ENCODE measurements around the gene PRODH.
"Not testable (repeated sequence)": the region's sequence is repeated elsewhere in the genome, so short reads cannot be mapped to it uniquely, and the experiment has no call there.

PRODH gene, protein sequence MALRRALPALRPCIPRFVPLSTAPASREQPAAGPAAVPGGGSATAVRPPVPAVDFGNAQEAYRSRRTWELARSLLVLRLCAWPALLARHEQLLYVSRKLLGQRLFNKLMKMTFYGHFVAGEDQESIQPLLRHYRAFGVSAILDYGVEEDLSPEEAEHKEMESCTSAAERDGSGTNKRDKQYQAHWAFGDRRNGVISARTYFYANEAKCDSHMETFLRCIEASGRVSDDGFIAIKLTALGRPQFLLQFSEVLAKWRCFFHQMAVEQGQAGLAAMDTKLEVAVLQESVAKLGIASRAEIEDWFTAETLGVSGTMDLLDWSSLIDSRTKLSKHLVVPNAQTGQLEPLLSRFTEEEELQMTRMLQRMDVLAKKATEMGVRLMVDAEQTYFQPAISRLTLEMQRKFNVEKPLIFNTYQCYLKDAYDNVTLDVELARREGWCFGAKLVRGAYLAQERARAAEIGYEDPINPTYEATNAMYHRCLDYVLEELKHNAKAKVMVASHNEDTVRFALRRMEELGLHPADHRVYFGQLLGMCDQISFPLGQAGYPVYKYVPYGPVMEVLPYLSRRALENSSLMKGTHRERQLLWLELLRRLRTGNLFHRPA

DNA sequence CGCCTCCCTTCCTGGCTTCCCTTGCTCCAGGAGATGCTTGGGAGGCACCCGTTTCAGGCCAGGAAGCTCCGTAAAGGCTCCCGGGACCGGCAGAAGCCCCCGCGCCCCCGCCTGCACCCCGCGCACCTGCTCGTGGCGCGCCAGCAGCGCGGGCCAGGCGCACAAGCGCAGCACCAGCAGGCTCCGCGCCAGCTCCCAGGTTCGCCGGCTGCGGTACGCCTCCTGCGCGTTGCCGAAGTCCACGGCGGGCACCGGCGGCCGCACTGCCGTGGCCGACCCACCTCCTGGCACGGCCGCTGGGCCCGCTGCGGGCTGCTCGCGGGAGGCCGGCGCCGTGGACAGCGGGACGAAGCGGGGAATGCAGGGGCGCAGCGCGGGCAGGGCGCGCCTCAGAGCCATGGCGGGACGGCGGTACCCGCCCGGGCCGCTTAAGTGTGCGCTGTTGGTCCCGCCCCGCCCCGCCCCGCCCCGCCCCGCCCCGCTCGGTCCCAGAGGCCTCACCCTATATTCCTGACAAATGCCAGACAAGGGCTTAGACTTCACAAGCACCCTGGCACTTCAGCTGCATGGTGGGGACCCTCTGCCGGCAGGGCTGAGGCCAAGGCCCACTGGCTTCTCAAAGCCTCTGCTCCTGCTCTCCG is at the start of gene PRODH:
TSS of gene PRODH (minus strand) at position 405 of the 641 bp plus-strand sequence. CDS start at position 399, 6 bp downstream.
- DNase-seq: no peak

DNA sequence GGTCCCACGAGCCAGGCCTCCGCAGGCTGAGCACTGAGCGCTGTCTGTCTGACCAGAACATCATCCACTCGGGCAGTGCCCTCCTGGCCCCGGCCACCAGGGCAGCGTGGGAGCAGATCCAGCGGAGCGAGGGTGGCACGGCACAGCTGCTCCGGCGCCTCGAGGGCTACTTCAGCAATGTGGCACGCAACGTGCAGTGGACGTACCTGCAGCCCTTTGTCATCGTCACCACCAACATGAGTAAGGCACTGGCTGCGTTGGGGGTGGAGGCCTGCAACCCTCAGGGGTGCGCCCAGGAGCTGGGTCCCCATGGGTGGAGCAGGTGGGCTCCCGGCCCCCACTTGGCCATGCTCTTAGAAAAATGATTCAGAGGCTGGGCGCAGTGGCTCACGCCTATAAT is 49.7 kb upstream of the PRODH start:
- no peak for DNase-seq

DNA sequence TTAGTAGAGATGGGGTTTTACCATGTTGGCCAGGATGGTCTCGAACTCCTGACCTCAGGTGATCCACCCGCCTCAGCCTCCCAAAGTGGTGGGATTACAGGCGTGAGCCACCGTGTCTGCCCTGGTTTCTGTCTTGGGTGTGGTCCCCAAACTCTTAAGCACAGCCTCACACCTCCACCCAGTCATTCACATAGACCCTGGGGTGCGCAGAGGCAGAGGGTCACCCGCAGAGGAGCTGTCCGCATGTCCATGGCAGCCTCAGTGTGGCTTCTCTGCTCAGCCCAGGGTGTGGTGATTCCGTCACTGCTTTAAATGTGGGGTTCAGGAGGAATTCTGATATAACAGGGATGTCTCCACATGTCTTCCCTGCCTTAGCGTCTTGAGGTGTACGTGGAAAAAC is 48.5 kb upstream of the PRODH start:
- DNase-seq: no peak

- DNase-seq: no peak
Measured at GRCh38 chr22:18983120-18983651, 47.1 kb upstream of the PRODH start.

DNA sequence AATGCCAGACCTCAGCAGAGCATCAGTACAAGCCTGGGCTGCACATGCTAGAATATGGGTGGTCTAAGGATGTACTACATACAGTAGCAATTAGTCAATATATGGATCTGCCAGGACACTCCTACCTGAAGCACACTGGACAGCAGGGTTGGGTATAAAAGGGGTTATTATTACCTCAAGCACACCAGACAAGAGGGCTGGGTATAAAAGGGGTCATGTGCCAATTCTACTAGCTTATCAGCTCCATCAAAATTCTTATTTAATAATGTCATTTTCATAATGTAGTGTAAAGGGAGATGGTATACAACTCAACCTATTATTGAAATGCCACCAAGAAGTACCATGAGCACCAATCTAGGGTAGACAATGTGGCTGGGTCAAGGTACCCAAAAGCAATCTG is 44.7 kb upstream of the PRODH start:
- no peak for DNase-seq

GRCh38 chr22:18979957-18980356 is 43.9 kb upstream of the PRODH start:
- DNase-seq: no peak

GRCh38 chr22:18978506-18978905 is 42.4 kb upstream of the PRODH start:
- DNase-seq: no peak

- no peak for DNase-seq
Measured at GRCh38 chr22:18977824-18978425, 41.8 kb upstream of the PRODH start.

- DNase-seq: no peak
Measured at GRCh38 chr22:18976197-18976751, 40.2 kb upstream of the PRODH start.

DNA sequence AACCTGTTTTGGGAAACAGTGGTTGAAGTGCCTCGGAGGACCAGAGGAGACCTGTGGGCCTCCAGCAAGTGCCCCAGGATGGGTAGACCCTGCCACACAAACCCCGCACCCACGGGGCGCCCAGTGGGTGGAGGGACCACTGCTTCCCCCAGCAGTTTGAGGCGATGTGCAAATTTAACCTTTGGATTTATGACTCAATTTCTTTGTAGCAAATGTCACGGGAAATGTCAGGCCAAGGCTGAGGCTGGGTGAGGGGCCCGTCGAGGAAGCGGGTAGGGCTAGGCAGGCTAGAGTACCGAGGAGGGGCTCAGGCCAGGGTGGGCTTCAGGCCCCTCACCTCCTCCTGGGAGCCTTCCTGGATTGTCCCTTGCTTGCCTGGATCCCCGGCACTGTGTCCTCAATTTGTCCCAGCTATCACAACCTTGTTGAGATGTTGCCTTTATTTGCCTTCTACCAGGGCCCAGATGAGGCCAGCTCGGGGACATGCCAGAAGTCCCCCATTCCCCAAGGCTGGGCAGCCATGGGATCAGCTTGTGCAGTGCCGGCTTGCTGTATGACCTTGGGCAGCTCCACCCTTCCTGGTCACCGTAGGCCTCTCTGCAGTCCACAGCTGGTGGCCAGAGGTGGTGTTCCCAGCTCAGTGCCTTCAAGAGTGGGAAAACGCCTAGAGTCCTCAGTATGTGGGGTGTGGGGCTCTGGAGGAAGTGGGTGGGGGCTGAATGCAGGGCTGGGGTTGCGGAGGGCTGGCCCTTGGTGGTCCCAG is 39.5 kb upstream of the PRODH start:
- DNase-seq: no peak

DNA sequence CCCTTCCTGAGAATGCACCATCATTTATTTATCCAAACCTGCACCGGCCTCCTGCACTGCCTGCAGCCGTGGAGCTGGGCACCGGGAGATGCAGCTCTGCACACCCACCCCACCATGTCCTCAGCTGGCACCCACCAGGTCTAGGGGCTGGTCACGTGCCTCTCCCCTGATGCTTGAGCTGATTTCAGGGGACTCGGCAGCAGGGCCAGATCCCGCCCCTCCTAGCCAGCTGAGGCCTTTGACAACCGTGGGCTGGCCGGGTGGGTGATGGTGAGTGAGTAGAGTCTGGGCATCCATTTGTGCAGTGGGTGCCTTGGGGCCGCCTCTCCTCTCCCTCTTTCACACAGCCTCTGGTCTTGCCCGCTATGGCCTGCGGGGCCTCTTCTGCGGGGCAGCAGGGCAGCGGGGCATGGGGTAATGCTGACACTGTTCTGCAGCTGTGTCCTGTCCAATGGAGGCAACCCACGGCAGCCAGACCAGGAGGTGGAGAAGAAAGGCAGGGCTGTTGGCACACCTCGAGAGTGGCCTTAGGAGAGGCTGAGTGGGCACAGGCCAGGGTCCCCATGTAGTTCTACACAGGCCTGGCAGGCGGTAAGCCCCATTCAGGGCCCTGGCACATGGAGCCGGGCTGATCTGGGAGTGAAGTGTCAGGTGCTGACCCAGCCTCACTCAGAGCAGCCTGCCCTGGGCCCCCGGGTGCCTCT is 38.5 kb upstream of the PRODH start:
- no peak for DNase-seq

DNA sequence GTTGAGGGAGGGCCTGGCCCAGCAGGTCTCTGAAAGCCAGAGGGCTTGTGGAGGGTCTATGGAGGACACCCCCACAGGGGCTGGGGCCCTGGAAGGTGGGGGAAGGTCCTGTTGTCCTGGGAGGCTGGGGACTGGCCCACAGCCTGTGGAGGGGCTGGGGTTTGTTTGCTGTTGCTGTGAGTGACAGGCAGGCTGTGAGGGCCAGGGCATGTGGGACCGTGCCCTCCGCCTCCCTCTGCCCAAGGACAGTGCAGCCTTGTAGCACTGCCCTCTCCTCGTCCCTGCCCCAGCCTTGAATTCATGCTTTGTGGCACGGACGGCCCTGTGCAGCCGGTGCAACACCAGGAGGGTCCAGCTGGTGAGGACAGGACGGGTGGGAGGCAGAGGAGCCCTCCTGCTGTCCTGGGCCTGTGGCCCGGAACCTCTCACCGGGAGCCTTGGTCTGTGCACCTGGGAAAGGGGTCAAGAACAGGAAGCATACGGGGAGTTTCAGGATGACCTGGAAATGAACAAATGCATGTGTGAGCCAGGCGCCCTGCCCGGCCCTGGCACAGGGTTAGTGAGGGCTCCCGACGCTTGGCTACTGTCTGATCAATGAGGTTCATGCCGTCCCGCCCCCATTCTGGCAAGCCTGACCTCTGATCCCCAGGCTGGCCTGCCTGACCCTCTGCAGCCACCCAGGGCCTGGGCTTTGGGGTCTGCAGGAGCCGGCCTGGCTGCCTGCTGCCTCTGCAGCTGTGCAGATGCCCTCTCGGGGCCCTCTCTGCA is 37.4 kb upstream of the PRODH start:
- DNase-seq: no peak

GRCh38 chr22:18972591-18972990 is 36.5 kb upstream of the PRODH start:
- DNase-seq: not testable (repeated sequence)

- not testable (repeated sequence) for DNase-seq
Measured at GRCh38 chr22:18972029-18972428, 35.9 kb upstream of the PRODH start.

GRCh38 chr22:18971321-18971751 is 35.2 kb upstream of the PRODH start:
- DNase-seq: no peak

GRCh38 chr22:18970948-18971315 is 34.8 kb upstream of the PRODH start:
- DNase-seq: no peak

GRCh38 chr22:18970176-18970947 is 34.3 kb upstream of the PRODH start:
- DNase-seq: no peak

DNA sequence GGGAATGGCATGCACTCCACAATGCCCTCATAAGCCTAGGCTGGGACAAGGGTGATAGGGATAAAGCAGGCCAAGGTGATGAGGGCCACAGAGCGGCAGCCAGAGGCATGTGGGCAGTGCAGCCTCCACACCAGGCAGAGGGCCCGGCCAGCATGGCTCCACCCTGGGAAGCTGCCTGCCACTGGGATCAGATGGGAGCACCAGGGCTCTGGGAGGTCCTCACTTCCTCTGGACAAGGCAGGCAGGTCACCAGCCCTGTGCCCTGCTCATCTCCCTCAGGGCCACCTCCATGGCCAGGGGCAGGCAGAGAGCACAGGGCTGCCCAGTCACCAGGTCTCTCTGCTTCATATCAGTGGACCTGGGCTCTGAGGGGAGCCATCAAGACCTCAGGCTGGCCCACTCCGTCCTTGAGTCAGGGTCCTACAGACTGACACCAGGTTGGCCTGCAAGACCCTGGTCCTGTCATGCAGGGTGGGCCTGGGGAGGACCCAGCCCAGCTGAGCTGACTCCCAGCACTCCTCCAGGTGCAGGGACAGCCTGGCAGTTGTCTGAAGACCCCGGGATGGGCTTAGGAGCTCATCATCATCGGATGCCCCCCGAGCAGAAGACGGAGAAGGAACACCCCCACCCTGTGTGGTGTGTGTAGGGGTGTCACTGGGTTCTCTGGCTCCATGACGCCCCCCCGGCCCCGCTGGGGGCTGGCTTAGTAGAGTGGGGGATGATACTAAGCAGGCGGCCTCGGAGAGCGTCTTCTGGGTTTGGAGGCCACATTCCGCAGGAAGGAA is 33.3 kb upstream of the PRODH start:
- DNase-seq: not testable (repeated sequence)

Measured in stimulated activated naive CD4-positive, alpha-beta T cell (primary cell).